ENCODE measurements around the gene HIC1.

Gene HIC1

DNA sequence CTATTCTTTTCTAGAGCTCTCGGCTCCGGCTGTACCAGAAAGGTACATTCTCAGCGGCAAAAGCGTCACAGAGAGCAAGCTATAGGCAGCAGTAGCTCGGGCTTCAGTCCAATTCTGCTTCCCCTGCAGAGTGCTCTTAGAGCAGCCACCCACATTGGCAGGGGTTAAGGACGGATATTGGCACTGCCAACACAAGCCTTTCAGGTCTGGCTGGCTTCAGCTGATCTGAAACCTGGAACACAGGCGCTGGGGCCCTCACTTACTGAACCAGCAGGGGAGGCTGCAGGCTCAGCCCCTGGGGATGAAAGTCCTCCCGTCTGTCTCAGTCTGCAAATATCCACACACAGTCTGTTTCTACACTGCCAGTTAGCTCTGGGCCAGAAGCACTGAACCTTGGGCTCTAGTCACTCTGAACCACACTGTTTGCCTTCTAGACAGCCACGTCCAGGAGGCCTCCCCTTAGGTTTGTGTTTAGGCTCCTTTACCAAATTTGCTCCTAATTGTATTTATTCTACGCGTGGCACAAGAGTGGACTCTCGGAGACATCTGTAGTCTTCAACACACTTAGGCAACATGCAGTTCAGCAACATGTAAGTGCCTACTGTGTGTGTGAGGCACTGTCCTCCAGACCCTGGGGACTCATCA is 40.1 kb downstream of the HIC1 start:
- no peak overlapping the region for H2BK120ac ChIP-seq (ENCODE audit: insufficient read depth, low read length, poor library complexity)
- H2AK5ac ChIP-seq (ENCODE audit: low read length), result no peak overlapping the region
- no peak overlapping the region for H3K27ac ChIP-seq (ENCODE audit: low read depth, low read length)
- no peak overlapping the region for H3K9ac ChIP-seq (ENCODE audit: low read length)
- WGBS (ENCODE audit: extremely low coverage, insufficient coverage, insufficient read length), result no CpG with 5 or more reads among the region's 12 CpGs
- H4K8ac ChIP-seq (ENCODE audit: low read depth, low read length), result no peak overlapping the region
- no peak overlapping the region for H2AFZ ChIP-seq (ENCODE audit: insufficient read depth, low read length, poor library complexity)
- H3K4me3 ChIP-seq (ENCODE audit: low read depth, low read length), result no peak overlapping the region
- H3K4me2 ChIP-seq (ENCODE audit: low read length), result no peak overlapping the region
- H4K91ac ChIP-seq (ENCODE audit: low read depth, low read length), result no peak overlapping the region
- H3K23ac ChIP-seq (ENCODE audit: low read length), result no peak overlapping the region
- H3K14ac ChIP-seq (ENCODE audit: low read length), result no peak overlapping the region
- no peak overlapping the region for H2BK12ac ChIP-seq (ENCODE audit: low read length)
- no peaks in the 10 kb centered on the region for H3K79me2 ChIP-seq (ENCODE audit: control insufficient read depth, insufficient read depth, low read length, poor library complexity)
- no peaks in the 10 kb centered on the region for H3K9me3 ChIP-seq (ENCODE audit: insufficient read depth, low read depth, low read length)
- peaks cover 2 to 12% of the 10 kb centered on the region in 2 experiments for H3K4me1 ChIP-seq (ENCODE audit: control insufficient read depth in 1 of 2, insufficient read depth in 2 of 2, low read length in 2 of 2)
- no peak overlapping the region for H4K12ac ChIP-seq (ENCODE audit: low read depth, low read length)
- no peaks in the 10 kb centered on the region for H3K36me3 ChIP-seq (ENCODE audit: control insufficient read depth in 1 of 2, insufficient read depth in 2 of 2, low read length in 2 of 2)
- peak; percentile 67 to 72 for DNase-seq
- no peaks in the 10 kb centered on the region for H3K79me1 ChIP-seq (ENCODE audit: low read length)
- no peak overlapping the region for H2BK5ac ChIP-seq (ENCODE audit: low read depth, low read length, poor library complexity)
- no peak overlapping the region for H3K4ac ChIP-seq (ENCODE audit: low read depth, low read length)
- H3K27me3 ChIP-seq (ENCODE audit: insufficient read depth, low read length), result no peaks in the 10 kb centered on the region
- H3K18ac ChIP-seq (ENCODE audit: low read length), result peak overlapping the region; percentile 33

DNA sequence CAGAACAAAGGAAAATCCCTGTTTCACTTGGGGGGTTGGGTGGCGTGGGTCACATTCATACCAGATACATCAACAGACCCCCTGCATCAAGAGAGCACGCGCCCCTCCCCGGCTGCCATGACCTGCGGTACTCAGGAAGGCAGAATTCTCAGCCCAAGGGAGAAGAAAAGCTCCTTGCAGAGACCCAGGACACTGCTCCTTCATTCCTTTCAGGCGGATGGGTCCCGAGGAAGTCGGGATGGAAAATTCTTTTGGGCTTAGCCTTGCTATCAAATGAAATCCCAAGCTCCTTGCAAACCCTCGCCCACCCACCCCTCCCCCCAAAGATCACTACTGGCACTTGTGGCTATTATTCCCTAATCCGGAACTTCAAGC is 40.6 kb downstream of the HIC1 start:
- no peak overlapping the region for H3K4me3 ChIP-seq (ENCODE audit: low read depth, low read length)
- no peak overlapping the region for H4K12ac ChIP-seq (ENCODE audit: low read depth, low read length)
- no peaks in the 10 kb centered on the region for H3K27me3 ChIP-seq (ENCODE audit: insufficient read depth, low read length)

GRCh38 chr17:2101448-2102257 is 46.8 kb downstream of the HIC1 start:
- Histone ChIP-seq H2AK5ac (ENCODE audit: low read length) (no peak overlapping the region), H3K9me3 (ENCODE audit: insufficient read depth, low read depth, low read length) (no peaks in the 10 kb centered on the region), H3K14ac (ENCODE audit: low read length) (no peak overlapping the region), H3K4me2 (ENCODE audit: low read length) (no peak overlapping the region), H3K9ac (ENCODE audit: low read length) (no peak overlapping the region), H4K91ac (ENCODE audit: low read depth, low read length) (no peak overlapping the region), H2AFZ (ENCODE audit: insufficient read depth, low read length, poor library complexity) (no peak overlapping the region), H3K4ac (ENCODE audit: low read depth, low read length) (no peak overlapping the region), H3K18ac (ENCODE audit: low read length) (no peak overlapping the region), H3K79me2 (ENCODE audit: control insufficient read depth, insufficient read depth, low read length, poor library complexity) (no peaks in the 10 kb centered on the region), H2BK120ac (ENCODE audit: insufficient read depth, low read length, poor library complexity) (no peak overlapping the region), H3K36me3 (ENCODE audit: control insufficient read depth in 1 of 2, insufficient read depth in 2 of 2, low read length in 2 of 2) (peaks cover 0 to 2% of the 10 kb centered on the region in 2 experiments), H3K4me3 (ENCODE audit: low read depth, low read length) (no peak overlapping the region), H4K8ac (ENCODE audit: low read depth, low read length) (no peak overlapping the region), H2BK5ac (ENCODE audit: low read depth, low read length, poor library complexity) (no peak overlapping the region), H3K4me1 (ENCODE audit: control insufficient read depth in 1 of 2, insufficient read depth in 2 of 2, low read length in 2 of 2) (peaks cover 2 to 5% of the 10 kb centered on the region in 2 experiments), H3K79me1 (ENCODE audit: low read length) (no peaks in the 10 kb centered on the region), H2BK12ac (ENCODE audit: low read length) (no peak overlapping the region), H3K27ac (ENCODE audit: low read depth, low read length) (no peak overlapping the region), H4K12ac (ENCODE audit: low read depth, low read length) (no peak overlapping the region), H3K27me3 (ENCODE audit: insufficient read depth, low read length) (no peaks in the 10 kb centered on the region), H3K23ac (ENCODE audit: low read length) (no peak overlapping the region)
- WGBS (ENCODE audit: extremely low coverage, insufficient coverage, insufficient read length), result no CpG with 5 or more reads among the region's 15 CpGs
- peak in 1 of 2 donors; percentile 35 for DNase-seq

More for the DNA sequence above, 40.6 kb downstream of the HIC1 start:
- no peak overlapping the region for H3K4me2 ChIP-seq (ENCODE audit: low read length)
- H3K18ac ChIP-seq (ENCODE audit: low read length), result peak overlapping the region; percentile 33
- H3K4me1 ChIP-seq (ENCODE audit: control insufficient read depth in 1 of 2, insufficient read depth in 2 of 2, low read length in 2 of 2), result peaks cover 2 to 9% of the 10 kb centered on the region in 2 experiments
- no peaks in the 10 kb centered on the region for H3K79me2 ChIP-seq (ENCODE audit: control insufficient read depth, insufficient read depth, low read length, poor library complexity)
- H3K79me1 ChIP-seq (ENCODE audit: low read length), result no peaks in the 10 kb centered on the region
- H4K91ac ChIP-seq (ENCODE audit: low read depth, low read length), result no peak overlapping the region
- H4K8ac ChIP-seq (ENCODE audit: low read depth, low read length), result no peak overlapping the region
- H2BK120ac ChIP-seq (ENCODE audit: insufficient read depth, low read length, poor library complexity), result no peak overlapping the region
- H3K27ac ChIP-seq (ENCODE audit: low read depth, low read length), result no peak overlapping the region
- no peak overlapping the region for H2AK5ac ChIP-seq (ENCODE audit: low read length)
- H2BK5ac ChIP-seq (ENCODE audit: low read depth, low read length, poor library complexity), result no peak overlapping the region
- no peak overlapping the region for H3K4ac ChIP-seq (ENCODE audit: low read depth, low read length)
- H3K23ac ChIP-seq (ENCODE audit: low read length), result no peak overlapping the region
- H3K36me3 ChIP-seq (ENCODE audit: control insufficient read depth in 1 of 2, insufficient read depth in 2 of 2, low read length in 2 of 2), result no peaks in the 10 kb centered on the region
- no CpG with 5 or more reads among the region's 10 CpGs for WGBS (ENCODE audit: extremely low coverage, insufficient coverage, insufficient read length)
- H3K14ac ChIP-seq (ENCODE audit: low read length), result no peak overlapping the region
- no peak overlapping the region for H2BK12ac ChIP-seq (ENCODE audit: low read length)
- H3K9ac ChIP-seq (ENCODE audit: low read length), result no peak overlapping the region
- no peaks in the 10 kb centered on the region for H3K9me3 ChIP-seq (ENCODE audit: insufficient read depth, low read depth, low read length)
- DNase-seq, result no peak
- no peak overlapping the region for H2AFZ ChIP-seq (ENCODE audit: insufficient read depth, low read length, poor library complexity)

DNA sequence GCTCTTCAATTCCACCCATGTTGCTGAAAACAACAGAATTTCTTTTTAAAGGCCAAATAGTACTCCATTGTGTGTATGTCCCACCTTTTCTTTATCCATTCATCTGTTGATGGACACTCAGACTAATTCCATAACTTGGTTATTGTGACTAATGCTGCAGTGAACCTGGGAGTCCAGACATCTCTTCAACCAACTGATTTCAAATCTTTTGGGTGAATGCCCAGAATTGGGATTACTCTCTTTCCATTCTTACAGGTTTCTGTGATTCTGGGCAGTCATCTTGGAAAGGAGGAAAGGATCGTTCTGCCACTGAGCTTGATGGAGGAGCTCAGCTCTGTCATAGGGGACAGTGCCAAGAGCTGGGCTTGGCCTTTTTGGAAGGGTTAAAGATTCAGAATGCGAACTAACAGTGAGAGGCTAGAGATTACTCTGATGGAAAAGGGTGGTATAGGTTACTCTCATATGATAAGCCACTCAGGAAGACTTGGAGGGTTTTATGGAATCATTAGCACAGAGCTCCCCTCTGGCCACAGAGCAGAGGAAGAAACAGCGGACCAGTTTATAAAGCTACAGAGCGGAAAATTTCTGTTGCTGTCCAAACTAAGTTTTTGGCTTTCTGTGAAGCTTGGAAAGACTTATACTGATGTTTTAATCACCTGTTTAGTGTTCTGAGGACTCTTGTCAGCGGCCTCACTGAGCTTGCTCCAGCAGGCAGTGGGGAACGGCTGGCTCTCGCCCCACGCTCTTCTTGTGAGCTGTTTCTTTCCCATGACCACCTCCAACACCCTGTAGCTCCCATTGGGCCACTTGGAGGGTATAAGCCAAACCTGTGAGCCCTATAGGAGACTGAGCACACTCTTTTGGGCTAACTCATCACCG is 48.3 kb downstream of the HIC1 start:
- Histone ChIP-seq H3K4me2 (ENCODE audit: low read length) (no peak overlapping the region), H3K9me3 (ENCODE audit: insufficient read depth, low read depth, low read length) (no peaks in the 10 kb centered on the region), H3K79me2 (ENCODE audit: control insufficient read depth, insufficient read depth, low read length, poor library complexity) (no peaks in the 10 kb centered on the region), H3K4me3 (ENCODE audit: low read depth, low read length) (no peak overlapping the region), H4K8ac (ENCODE audit: low read depth, low read length) (no peak overlapping the region), H3K23ac (ENCODE audit: low read length) (no peak overlapping the region), H3K27ac (ENCODE audit: low read depth, low read length) (no peak overlapping the region), H2AFZ (ENCODE audit: insufficient read depth, low read length, poor library complexity) (no peak overlapping the region), H3K4me1 (ENCODE audit: control insufficient read depth in 1 of 2, insufficient read depth in 2 of 2, low read length in 2 of 2) (peaks cover 2 to 3% of the 10 kb centered on the region in 2 experiments), H3K14ac (ENCODE audit: low read length) (no peak overlapping the region), H4K91ac (ENCODE audit: low read depth, low read length) (no peak overlapping the region), H3K9ac (ENCODE audit: low read length) (no peak overlapping the region), H3K36me3 (ENCODE audit: control insufficient read depth in 1 of 2, insufficient read depth in 2 of 2, low read length in 2 of 2) (peaks cover 0 to 2% of the 10 kb centered on the region in 2 experiments), H2BK5ac (ENCODE audit: low read depth, low read length, poor library complexity) (no peak overlapping the region), H3K27me3 (ENCODE audit: insufficient read depth, low read length) (no peaks in the 10 kb centered on the region), H2BK12ac (ENCODE audit: low read length) (no peak overlapping the region), H3K4ac (ENCODE audit: low read depth, low read length) (no peak overlapping the region), H4K12ac (ENCODE audit: low read depth, low read length) (no peak overlapping the region), H3K18ac (ENCODE audit: low read length) (no peak overlapping the region), H2BK120ac (ENCODE audit: insufficient read depth, low read length, poor library complexity) (no peak overlapping the region), H3K79me1 (ENCODE audit: low read length) (no peaks in the 10 kb centered on the region), H2AK5ac (ENCODE audit: low read length) (no peak overlapping the region)
- DNase-seq, result no peak
- WGBS (ENCODE audit: extremely low coverage, insufficient coverage, insufficient read length), result no CpG with 5 or more reads among the region's 9 CpGs

Measured in trophoblast cell (in vitro differentiated cells and primary cell).